Upper lobe of left lung (tissue), 4 donors: ENCODE results near the gene VMP1.

ENCODE experiments used
- CTCF ChIP-seq, 6 experiments: fragments of 450-650 bp in 4 of 6; fragments of 200-600 bp in 2 of 6; sonication (generic) in 2 of 6; IDR thresholded peaks; one replicate each; pipeline ENCODE4 v1.5.1; 2016 to 2019; ENCODE audit warnings: antibody characterized with exemption in 6 of 6
- EP300 ChIP-seq, 4 donors: sonication (generic); formaldehyde crosslinking; IDR thresholded peaks; one replicate each; pipeline ENCODE4 v1.5.1; 2017; ENCODE audit warnings: antibody characterized with exemption in 4 of 4, control low read depth in 2 of 4
- POLR2A ChIP-seq, 4 donors: fragments of 450-650 bp; IDR thresholded peaks; one replicate each; pipeline ENCODE4 v1.5.1; 2016 to 2017; ENCODE audit warnings: antibody characterized with exemption in 4 of 4, mild to moderate bottlenecking in 2 of 4
- POLR2AphosphoS5 ChIP-seq, 2 donors: sonication (generic); formaldehyde crosslinking; IDR thresholded peaks; one replicate each; pipeline ENCODE4 v1.5.1; 2017; ENCODE audit warnings: antibody characterized with exemption in 2 of 2

GRCh38 chr17:59814276-59814675 is 106.8 kb downstream of the VMP1 start:
- TF ChIP-seq POLR2A (IDR thresholded peaks at IDR 0.05) (no peak), CTCF (IDR thresholded peaks at IDR 0.05) (no peak), POLR2AphosphoS5 (IDR thresholded peaks at IDR 0.05) (no peak), EP300 (IDR thresholded peaks at IDR 0.05) (no peak)
